A549 treated with Mapracorat at 1 μM for 4 hours (cell line): ENCODE measurements around the gene SBDS. TPM values are rescaled to one million over a fixed set of nuclear protein-coding genes. Genes with fewer than 3 reads are reported as not detected.

ENCODE experiments used
- total RNA-seq: library from RNA; stranded (reverse); fragments of 200-300 nt; extraction: Qiagen RNA extraction; gene quantifications from 5 replicates; pipeline ENCODE4 v1.2.3, GENCODE V29; 2022

Gene SBDS
- 108 to 126 TPM (median 112 TPM) in 5 replicates for total RNA-seq

DNA sequence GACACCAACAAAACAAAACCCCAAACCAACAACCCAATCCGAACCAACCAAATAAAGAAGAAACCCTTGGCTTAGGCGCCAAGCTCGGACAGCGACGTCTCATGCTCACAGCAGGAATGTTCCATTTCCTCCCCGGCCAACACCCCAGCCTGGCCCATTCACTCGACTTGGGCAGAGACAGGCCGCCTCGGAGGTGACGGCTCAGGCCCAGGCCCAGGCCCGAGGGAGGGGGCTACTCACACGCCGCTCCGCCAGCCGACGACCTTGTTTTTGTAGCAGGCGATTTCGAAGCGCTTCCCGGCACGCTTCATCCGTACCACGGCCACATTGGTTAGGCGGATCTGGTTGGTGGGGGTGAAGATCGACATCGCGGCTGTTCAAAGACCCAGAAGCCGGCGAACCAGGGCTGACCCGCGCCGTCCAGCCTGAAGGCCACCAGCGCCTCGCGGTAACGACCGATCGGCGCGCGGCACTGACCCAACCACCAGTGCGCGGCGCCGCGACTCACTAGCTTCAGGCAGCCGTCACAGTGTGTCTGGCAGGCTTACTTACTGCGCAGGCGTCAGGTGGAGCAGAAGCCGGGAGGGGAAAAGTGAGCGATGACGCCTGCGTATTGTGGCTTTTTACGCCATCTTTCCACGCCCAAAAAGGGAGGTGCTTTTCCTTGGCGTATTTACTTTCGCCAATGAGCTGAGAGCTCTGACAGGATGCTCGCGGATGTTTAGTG, at the start of gene SBDS:
Gene SBDS, minus strand, starts transcription at position 537 of the 727 bp plus-strand sequence. Its CDS starts 169 bp downstream, at position 368.

DNA sequence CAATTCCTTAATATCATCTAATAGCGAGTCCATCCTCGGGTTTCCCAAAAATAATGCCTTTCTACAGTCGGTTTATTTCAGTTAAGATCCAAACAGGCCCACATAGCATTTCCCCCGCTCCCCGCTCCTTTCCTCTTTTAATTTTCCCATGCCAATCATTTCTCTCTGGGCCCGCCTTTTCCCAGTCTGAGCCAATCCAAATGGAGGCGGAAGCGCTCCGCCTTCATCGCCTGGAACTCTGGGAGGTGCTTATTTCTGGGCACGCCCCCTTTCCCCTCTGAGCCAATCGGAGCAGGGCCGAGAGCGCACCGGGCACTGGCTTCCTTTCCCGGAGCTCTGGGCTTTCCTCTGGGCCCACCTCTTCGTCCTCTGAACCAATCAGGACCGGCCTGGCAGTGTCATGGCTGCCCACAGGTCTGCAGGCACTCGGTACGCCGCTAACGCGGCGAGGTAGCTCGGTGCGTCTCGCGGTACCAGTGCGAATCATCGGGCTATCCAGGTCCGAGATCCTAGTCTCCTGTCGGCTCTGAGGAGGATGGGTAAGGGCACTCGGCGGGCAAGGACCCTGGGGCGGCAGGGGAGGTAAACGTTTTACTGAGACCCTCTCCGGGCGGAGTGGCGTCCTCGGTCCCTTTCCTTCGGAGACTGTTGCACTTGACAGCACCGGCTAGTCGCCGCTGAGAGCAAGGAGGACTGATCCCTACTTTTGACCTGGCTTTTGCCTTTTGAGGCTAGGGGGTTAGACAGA, 1.2 kb upstream of the SBDS start, which contains the start of gene TYW1:
Gene TYW1, plus strand, starts transcription at position 390 of the 748 bp plus-strand sequence. Its CDS starts 146 bp downstream, at position 536.

Other genes starting within 250 kb of the SBDS start
- 76.5 to 90.4 TPM (median 86.3 TPM) in 5 replicates for gene TMEM248, start 74.4 kb downstream of the SBDS start, total RNA-seq
- 13.6 to 15.0 TPM (median 13.8 TPM) in 5 replicates for gene TYW1, start 1.2 kb upstream of the SBDS start, total RNA-seq